AML-193 (cell line): Measurements from ENCODE around the gene EID3.

ENCODE experiments used
- DNase-seq, 2 experiments: peaks; one replicate each; lab custom pipeline; 2025; lab: John Stamatoyannopoulos, UW

Gene EID3

DNA sequence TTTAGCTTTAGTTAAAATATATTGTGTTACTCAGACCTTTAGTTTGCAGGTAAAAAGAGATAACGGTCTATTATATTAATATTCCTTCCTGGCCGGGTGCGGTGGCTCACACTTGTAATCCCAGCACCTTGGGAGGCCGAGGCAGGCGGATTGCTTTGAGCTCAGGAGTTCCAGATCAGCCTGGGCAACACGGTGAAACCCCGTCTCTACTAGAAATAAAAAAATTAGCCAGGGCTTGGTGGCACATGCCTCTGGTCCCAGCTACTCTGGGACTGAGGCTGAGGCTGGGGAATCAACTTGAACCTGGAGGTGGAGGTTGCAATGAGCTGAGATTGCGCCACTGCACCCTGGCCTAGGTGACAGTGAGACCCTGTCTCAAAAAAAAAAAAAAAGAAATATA is 13.2 kb upstream of the EID3 start:
- DNase-seq, result no peak

DNA sequence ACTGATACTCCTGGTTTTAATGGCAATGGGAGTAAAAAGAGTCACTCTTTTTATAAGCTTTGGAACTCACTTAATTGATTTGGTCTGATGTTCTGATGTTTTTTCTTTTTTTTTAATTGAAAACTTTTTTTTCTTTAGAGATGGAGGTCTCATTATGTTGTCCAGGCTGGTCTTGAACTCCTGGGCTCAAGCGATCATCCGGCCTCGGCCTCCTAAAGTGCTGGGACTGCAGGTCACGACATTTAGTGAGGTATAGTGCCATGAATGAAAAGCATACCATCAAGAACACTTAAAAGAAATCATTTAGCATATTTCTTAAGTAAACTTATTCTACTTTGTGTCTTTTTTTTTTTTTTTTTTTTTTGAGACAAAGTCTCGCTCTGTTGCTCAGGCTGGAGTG is 12.7 kb upstream of the EID3 start:
- DNase-seq, result no peak

DNA sequence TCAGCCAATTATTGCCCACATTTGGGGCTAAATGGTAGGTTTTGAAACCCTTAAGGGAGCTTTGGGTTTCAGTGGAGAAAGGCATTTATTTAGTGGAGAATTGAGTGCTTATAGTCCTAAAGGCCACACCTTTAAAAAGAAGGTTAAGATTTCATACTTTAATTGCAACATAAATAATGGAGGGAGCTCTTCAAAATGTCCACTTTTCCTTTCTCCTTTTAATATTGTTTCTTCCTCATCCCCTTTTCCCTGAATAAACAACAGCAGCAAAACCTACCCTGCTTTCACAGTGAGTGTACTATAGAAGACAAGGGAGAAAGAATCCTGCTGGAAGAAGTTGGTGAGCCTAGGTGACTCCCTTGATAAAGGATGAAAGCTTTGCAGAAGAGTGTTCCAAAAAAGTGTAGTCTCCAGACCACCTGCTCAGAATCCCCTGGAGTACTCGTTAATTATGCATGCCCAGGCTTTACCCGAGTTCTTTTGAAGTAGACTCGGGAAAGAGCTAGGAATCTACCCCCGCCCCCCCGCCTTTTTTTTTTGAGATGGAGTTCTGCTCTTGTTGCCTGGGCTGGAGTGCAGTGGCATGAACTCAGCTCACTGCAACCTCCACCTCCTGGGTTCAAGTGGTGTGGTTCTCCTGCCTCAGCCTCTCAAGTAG is 11.5 kb upstream of the EID3 start:
- no peak for DNase-seq

DNA sequence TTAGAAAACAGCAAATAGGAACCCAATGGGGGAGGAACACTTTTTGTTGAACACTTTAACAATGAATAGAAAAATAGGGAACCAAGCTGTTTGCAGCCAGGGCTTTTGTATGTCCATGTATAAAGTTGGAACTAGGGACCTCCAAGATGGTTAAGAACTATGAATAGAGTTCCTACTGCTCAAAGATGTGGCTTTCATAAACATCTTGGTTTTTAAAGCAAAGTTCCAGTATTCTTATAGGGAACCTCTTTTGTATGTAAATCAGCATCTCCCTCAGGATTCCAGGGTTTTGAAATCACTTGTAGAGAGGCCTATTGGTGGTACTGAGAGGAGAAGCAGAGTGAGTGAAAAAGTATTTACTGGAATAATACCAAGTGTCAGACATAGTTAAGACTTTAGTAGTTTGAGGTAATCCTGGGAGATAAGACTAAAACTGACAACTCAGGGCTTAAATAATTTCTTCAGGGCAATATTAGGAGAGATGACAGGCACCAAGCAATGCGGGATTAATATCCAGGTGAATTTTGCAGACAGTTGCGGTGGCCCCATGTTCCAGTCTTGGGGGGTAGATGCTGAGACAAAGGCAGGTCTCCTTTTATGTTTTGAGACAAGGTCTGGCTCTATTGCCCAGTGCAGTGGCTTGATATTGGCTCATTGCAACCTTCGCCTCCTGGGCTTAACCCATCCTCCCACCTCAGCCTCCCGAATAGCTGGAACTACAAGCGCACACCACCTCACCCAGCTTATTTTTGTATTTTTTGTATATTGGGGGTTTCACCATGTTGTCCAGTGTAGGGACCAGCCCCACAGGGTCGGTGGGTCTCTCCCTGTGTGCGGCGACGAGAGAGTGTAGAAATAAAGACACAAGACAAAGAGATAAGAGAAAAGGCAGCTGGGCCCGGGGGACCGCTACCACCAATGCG is 10.4 kb upstream of the EID3 start:
- DNase-seq, result no peak

DNA sequence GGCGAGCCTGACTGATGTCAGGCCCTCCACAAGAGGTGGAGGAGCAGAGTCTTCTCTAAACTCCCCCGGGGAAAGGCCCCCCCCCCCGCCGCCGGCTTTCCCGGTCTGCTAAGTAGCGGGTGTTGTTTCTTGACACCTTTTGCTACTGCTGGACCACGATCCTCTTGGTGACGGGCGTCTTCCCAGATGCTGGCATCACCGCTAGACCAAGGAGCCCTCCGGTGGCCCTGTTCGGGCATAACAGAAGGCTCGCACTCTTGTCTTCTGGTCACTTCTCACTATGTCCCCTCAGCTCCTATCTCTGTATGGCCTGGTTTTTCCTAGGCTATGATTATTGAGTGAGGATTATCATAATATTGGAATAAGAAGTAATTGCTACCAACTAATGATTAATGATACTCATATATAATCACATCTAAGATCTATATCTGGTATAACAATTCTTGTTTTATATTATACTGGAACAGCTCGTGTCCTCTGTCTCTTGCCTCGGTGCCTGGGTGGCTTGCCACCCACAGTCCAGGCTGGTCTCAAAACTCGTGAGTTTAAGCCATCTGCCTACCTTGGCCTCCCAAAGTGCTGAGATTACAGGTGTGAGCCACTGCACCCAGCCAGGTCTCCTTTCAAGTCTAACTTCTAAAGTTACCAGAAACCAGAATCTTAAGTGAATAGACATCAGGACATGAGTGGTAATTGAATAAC is 9.2 kb upstream of the EID3 start:
- peak in 1 of 2 experiments; percentile 9 for DNase-seq

DNA sequence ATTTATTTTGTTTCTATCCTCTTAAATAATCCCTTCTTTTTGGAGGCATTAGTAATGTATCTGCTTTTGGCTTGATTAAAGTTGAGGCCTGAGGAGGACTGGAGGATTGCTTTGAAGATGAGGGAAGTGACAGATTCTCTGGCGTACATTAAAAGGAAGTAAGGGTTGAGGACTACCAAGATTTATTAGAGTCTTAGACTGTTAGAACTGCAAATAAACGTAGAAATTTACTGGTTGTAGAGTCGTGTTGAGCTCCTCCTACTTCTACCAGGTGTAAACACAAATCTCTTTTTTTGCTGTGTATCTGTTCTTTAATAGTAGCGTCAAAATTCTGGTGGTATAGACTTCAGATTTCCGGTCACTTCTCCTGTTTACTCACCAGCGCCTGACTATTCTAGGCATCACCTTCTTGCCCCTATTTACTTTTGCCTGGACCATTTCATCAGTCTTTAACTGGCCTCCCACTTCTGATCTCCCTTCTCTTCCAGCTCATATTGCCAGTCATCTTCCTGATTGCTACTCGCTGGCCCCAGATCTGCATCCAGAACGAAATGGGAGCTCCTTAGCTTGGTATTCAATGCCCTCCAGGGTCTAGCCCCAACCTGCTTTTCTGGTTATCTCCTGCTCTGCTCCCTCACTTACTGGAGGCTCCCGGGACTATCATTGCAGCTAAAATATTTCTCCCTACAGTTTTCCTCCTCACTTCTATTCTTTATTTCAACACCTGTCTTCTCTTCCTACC is 8.4 kb upstream of the EID3 start:
- no peak for DNase-seq

DNA sequence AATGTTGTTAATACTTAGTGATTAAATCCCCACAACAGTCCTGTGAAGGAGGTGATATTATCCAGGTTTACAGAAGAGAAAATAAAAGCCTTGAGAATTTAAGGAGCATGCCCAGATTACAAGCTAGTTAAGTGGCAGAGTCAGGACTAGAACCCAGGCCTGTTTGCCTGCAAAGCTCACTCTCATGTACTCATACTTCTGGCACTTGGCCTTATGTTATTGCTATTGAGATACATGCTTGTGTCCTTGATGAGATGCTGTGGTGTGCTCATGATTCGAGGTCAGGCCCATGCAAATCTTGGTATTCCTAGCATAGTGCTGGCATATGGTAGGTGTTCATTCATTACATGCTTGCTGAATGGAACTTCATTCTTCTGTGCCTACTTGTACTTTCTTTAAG is 7.6 kb upstream of the EID3 start:
- no peak for DNase-seq

DNA sequence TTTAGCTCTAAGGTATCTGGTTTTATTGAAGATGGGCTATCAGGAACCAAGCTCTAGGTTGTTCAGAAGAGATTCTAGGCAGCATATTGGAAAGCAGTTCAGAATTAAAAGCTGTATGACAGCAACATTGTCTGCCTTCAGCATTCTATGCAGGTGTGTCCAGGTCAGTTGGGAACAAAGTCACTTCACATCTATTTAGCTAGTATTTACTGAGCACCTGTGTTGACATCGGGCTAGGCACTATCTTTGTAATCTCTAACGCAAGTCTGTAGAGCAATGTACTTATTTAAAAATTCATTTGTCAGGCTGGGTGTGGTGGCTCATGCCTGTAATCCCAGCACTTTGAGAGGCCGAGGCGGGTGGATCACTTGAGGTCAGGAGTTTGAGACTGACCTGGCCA is 6.8 kb upstream of the EID3 start:
- DNase-seq, result no peak

DNA sequence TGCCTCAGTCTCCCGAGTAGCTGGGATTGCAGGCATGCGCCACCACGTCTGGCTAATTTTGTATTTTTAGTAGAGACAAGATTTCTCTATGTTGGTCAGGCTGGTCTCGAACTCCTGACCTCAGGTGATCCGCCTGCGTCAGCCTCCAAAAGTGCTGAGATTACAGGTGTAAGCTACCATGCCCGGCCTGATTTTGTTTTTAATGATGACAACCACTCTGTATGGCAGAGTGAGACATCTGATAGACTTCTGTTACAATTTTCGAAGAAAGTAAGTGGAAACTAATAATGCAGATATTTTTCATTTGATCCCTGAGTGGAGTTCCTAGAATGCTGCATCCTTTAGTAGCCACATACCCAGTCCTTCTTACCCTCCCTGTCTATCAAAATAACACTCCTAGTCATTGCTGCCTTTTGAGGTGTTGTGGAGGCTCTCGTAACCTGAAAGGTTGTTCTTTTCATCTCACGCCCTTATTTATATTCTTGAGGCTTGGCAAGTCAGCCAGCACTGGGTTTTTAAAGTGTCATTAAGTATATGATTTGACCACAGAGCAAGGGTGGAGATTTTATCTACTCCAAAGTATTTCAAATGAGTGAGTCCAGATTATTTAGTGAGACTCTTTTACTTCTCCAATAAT is 5.9 kb upstream of the EID3 start:
- no peak for DNase-seq

DNA sequence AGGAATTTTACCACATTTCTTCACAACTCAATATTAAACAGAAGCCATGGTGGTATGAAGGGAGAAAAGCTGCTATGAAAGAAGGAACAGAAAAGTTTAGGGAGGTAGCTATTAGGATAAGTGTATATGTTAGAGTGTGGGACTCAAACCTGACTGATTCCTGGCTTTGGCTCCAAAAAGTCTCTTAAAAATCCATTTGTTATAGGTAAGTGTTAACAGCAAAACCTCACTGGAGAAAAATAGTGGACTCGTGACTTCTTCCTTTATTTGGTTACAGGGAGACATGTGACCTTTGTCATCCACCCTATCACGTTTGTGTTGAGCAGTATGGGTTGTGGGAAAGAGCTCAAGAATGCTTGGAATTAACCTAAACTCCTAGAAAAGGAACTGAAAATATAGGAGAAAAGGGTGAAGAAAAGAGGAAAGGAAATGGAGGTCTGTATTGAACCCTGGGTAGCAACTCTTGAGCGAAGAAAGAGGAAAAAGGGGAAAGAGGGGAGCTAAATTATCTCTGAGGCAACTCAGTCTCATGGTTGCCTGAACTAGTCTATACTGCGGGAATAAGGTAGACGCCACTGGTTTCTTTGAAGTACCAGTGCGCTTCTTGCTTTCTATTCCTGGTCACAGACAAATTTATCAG is 3.6 kb upstream of the EID3 start:
- no peak for DNase-seq

DNA sequence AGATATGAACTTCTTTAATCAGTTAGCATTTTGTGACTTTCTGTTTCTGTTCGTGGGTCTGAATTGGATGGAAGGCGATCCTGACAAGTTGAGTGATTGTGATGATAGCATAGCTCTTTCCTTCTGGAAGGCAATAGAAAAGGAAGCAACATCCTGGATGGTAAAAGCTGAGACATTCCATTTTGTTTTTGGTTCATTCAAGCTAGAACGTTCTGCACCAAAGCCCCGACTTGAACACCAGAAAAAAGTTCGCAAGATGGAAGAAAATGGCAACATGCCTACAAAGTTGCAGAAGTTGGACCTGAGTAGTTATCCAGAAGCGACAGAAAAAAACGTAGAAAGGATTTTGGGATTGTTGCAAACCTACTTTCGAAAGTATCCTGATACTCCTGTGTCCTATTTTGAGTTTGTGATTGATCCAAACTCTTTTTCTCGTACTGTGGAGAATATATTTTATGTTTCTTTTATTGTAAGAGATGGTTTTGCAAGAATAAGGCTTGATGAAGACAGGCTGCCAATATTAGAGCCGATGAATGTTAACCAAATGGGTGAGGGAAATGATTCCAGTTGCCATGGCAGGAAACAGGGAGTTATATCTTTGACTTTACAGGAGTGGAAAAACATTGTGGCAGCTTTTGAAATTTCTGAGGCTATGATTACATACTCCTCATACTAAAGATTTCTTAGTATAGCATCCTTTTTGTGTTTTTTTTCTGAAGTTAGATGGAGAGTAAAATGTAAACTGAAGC is 896 bp downstream of the EID3 start:
- DNase-seq, result no peak

DNA sequence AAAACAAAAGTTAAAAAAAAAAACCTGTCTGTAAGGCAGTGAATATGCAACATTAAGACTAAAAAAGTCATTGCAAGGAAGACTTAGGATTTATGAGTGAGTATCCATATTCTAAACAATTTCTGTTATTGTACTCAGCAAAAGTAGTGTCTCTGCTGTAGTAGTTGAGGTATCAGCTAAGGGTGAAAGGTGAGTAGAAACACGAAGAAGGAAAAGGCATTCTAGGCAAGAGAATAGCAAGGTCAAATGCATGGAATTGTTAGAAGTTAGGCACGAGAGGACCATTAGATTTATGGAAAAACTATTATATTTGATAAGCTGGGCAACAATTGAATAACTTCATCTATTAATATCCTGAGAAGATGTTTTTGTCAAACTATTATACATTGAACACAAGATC is 1.8 kb downstream of the EID3 start:
- DNase-seq, result no peak

DNA sequence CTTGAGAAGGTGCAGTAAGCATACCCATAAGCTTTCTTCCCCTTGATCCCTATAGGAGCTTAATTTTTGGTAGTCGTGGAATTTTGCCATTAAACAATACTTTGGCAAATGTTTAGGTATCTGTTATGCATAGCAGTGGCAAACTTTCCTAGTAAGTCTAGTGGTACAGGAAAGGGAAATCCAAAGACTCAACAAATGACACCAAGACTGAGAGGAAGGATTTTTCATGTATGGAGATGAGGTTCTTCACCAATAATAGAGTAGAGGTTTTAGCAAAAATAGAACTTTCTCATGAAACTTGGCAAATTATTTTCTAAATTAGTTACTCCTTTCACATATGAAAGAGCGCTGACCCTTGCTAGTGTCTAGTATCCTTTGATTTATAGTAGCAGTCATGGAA is 2.8 kb downstream of the EID3 start:
- no peak for DNase-seq

DNA sequence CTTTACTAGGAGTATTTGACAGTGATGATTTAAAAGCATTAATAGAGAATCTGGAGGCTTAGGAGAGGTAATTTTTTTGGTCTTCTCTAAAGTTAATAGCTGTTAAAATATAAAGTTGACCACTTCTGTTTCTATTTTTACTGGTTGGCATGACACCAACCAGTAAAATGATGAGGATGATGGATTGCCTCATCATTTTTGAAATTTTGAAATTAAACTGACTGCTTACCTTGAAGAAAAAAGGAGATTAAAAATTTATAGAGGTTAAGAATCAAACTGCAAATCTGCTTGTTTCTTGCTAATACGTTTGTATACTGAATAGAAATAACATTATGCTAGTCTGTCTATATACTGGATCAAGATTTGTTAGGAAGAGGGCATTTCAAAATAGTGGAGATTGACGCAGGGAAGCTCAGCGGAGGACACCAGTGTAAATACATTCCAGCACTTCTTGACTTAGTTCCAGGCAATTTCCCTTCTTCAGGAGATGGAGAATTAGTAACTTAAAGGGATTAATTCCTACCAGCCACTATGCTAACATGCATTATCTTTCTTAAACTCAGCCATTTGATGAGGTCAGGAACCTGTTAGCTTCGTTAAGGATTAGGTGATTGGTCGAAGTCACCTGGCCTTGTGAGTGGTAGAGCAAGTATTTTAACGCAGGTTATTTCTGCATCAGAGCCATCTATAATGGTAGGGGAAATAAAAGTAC is 3.6 kb downstream of the EID3 start:
- no peak for DNase-seq

DNA sequence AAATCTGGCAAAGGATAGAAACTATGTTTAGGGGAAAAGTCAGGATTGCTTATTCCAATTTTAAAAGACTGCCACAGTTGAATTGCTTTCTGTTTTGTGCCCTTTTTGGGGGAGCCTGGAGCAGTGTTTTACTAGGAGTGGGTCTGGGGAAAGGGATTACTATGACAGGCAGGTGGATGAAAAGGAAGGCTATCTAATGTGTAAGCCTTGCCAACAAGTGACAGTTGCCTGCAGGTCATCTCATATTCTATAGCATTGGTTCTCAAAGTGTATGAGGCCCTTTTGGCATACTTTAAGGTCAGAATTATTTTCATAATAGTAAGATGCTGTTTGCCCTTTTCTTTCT is 4.1 kb downstream of the EID3 start:
- DNase-seq, result no peak

DNA sequence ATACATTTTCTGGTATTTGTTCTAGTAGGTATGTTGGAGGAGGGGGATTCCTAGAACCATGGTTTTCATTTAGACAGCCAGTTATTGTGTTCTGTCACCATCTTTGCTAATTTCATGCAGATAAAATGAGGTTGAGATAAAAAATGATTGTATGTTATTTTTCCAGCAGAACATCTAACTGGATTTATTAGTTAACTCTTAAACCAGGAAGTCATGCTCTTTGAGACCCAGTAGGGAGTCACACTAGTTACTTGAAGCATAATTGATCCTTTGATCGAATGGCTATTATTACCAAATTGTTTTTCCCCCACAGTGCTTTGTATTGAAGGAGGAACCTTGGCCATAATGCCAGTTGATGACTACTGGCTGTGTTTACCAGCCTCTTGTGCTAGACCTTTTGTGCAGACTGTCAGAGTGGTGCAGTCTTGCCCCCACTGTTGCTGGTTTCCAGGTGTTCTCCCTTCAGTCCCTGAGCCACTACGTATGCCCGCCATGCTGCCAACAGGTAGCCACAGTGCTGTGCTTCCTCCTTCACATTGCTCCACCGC is 6.0 kb downstream of the EID3 start:
- DNase-seq, result no peak

DNA sequence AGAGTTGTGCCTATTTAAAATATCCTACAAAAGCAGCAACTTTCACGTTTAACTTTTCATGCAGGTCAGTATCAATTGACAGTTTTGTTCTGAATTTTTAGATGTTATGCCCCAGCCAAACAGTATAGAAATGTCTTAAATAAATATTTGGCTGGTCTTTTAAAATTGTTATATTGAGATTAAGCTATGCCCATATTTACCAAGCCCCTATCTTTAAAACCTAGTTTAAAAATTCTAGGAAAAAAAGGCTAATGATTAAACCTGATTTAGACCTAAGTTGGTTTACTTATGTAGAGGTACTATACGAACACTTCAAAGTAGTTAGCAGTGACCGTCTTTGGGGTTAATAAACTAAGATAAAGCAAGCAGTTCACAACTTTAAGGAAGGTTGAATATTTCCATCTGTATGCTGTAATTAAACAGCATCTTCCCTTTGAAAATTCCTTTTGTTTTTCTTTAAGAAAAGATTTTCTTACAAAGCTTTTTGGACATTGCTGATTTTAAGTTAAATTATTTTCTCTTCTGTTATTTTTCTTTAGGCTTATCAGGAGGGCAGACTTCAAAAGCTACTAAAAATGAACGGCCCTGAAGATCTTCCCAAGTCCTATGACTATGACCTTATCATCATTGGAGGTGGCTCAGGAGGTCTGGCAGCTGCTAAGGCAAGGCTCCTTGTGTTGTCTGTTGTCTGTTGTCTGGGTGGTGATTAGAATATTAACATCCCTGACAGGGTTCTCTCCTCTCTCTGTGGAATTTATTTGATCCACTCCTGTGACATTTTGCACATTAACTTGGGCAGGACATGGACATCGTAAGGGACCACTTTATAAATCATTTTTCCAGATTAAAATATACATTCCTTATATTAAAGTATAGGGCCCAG is 7.5 kb downstream of the EID3 start:
- DNase-seq, result no peak

DNA sequence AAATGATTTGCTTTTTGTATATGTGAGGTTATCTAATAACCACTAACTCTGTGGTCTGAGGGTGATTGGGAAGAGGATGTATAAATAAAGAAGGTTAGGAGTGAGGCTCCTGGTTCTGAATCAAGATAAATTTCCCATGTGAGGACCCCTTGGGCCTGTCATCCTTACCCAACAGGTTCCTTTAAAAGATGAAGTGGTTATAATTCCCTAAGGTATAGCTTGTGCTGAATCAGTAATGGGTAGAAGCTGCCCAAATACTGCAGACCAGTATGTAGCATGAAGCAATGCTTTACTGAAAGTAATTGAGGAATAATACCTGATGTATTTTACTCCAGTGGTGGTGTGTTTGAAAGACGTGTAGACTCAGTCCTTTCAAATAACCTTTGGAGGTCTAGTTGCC is 8.7 kb downstream of the EID3 start:
- no peak for DNase-seq

DNA sequence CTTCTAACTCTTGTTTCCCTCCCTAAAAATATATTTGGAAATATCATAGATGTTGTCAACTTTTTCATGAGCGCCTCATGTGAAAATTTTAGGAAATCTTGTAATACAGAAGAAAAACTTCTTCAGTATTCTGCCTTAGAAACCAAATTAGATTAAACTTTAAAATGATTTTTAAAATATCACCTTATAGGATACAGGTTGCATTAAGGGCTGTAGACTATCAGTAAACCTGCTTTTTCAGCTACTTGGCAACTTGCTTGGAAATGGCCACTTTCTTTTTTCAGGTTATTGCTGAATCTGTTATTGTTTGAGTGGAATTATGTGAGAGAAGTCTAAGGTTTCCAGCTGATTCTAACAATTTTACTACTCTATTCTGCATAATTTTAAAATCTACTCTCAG is 9.1 kb downstream of the EID3 start:
- DNase-seq, result no peak
